22Rv1 (cell line): ENCODE data around the gene WDR90.
A peak's percentile ranks its signal among the peaks of the same experiment; 100 is the strongest.

Source experiments
- H3K27ac ChIP-seq: fragments of 450-650 bp; 2 replicates; pipeline ENCODE4 v1.5.1; 2017
- ZFX ChIP-seq: fragments of 450-650 bp; IDR thresholded peaks from 2 replicates; pipeline ENCODE4 v1.6.1; 2017; ENCODE audit warnings: antibody characterized with exemption, borderline replicate concordance
- TF ChIP-seq, protein P1 (sequence below): fragments of 450-650 bp; IDR thresholded peaks from 2 replicates; pipeline ENCODE4 v1.5.1; 2017; ENCODE audit warnings: mild to moderate bottlenecking

Gene WDR90

GRCh38 chr16:631808-632358 is 17.3 kb upstream of the WDR90 start:
- TF ChIP-seq, protein P1, sequence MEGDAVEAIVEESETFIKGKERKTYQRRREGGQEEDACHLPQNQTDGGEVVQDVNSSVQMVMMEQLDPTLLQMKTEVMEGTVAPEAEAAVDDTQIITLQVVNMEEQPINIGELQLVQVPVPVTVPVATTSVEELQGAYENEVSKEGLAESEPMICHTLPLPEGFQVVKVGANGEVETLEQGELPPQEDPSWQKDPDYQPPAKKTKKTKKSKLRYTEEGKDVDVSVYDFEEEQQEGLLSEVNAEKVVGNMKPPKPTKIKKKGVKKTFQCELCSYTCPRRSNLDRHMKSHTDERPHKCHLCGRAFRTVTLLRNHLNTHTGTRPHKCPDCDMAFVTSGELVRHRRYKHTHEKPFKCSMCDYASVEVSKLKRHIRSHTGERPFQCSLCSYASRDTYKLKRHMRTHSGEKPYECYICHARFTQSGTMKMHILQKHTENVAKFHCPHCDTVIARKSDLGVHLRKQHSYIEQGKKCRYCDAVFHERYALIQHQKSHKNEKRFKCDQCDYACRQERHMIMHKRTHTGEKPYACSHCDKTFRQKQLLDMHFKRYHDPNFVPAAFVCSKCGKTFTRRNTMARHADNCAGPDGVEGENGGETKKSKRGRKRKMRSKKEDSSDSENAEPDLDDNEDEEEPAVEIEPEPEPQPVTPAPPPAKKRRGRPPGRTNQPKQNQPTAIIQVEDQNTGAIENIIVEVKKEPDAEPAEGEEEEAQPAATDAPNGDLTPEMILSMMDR = no peak
- no peak for TF ChIP-seq ZFX
- no peak overlapping the region for H3K27ac ChIP-seq

DNA sequence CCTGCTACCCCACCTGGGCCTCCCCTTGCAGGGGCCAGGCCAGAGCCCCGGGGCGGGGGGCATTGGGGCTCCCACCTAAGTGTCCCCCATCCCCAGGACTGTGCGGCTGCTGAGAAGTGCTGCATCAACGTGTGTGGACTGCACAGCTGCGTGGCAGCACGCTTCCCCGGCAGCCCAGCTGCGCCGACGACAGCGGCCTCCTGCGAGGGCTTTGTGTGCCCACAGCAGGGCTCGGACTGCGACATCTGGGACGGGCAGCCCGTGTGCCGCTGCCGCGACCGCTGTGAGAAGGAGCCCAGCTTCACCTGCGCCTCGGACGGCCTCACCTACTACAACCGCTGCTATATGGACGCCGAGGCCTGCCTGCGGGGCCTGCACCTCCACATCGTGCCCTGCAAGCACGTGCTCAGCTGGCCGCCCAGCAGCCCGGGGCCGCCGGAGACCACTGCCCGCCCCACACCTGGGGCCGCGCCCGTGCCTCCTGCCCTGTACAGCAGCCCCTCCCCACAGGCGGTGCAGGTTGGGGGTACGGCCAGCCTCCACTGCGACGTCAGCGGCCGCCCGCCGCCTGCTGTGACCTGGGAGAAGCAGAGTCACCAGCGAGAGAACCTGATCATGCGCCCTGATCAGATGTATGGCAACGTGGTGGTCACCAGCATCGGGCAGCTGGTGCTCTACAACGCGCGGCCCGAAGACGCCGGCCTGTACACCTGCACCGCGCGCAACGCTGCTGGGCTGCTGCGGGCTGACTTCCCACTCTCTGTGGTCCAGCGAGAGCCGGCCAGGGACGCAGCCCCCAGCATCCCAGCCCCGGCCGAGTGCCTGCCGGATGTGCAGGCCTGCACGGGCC is 16.5 kb upstream of the WDR90 start:
- no peak overlapping the region for H3K27ac ChIP-seq
- TF ChIP-seq ZFX = no peak
- TF ChIP-seq, protein P1 = no peak

DNA sequence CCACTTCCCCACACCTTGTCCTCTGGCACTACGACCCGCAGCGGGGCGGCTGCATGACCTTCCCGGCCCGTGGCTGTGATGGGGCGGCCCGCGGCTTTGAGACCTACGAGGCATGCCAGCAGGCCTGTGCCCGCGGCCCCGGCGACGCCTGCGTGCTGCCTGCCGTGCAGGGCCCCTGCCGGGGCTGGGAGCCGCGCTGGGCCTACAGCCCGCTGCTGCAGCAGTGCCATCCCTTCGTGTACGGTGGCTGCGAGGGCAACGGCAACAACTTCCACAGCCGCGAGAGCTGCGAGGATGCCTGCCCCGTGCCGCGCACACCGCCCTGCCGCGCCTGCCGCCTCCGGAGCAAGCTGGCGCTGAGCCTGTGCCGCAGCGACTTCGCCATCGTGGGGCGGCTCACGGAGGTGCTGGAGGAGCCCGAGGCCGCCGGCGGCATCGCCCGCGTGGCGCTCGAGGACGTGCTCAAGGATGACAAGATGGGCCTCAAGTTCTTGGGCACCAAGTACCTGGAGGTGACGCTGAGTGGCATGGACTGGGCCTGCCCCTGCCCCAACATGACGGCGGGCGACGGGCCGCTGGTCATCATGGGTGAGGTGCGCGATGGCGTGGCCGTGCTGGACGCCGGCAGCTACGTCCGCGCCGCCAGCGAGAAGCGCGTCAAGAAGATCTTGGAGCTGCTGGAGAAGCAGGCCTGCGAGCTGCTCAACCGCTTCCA is 15.7 kb upstream of the WDR90 start:
- no peak for TF ChIP-seq ZFX
- TF ChIP-seq, protein P1 = no peak

DNA sequence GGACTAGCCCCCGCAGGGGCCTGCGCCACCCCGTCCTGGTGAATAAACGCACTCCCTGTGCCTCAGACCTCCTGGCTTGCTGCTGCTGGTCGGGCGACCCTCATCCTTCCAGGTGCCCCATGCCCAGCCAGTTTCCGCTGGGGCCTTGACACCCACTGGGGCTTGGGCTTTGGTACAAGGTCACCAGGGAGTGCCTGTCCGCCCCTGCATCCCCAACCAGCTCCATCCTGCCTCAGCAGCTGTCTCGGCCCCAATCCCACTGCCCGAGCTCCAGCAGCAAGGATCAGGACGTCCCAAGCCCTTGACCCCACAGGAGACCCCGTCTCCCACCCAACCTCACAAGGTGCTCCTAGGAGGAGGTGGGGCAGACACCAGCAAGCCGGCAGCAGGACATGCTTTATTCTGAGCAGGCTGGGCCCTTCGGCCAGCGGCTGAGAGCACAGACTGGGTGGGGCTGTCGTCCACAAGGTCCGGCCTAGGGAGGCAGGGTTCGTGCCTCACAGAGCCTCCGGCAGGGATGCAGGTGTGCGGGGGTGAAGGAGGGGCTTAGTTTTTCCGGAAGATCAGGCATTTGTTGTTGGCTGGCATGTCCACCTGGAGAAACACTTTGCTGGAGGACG is 15.0 kb upstream of the WDR90 start:
- H3K27ac ChIP-seq = peak overlapping the region; percentile 92; the same call in 1 of the 2 replicates
- no peak for TF ChIP-seq ZFX
- TF ChIP-seq, protein P1 = no peak

More for the DNA sequence above, 15.7 kb upstream of the WDR90 start:
- H3K27ac ChIP-seq = peak overlapping the region; percentile 92; the same call in 1 of the 2 replicates

DNA sequence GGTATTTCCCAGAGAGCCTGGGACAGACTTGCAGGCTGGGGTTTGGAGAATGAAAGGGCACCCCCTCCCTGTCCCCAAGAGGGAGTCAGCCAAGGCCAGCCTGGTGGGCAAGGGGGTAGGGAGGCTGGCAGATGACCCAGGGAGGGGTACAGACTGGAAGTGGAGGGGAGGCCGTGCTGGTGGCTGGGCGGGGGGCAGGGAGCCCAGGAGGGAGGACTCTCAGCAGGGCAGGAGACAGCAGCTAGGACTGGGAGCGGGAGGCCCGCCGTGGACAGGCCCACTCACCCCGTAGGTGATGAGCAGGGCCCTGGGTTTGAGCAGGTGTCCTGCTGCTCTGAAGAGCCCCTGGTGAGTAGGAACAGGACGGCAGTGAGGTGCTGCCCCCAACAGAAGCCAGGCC is 14.2 kb upstream of the WDR90 start:
- TF ChIP-seq ZFX = no peak
- TF ChIP-seq, protein P1 = no peak
- H3K27ac ChIP-seq = peak overlapping the region; percentile 92

DNA sequence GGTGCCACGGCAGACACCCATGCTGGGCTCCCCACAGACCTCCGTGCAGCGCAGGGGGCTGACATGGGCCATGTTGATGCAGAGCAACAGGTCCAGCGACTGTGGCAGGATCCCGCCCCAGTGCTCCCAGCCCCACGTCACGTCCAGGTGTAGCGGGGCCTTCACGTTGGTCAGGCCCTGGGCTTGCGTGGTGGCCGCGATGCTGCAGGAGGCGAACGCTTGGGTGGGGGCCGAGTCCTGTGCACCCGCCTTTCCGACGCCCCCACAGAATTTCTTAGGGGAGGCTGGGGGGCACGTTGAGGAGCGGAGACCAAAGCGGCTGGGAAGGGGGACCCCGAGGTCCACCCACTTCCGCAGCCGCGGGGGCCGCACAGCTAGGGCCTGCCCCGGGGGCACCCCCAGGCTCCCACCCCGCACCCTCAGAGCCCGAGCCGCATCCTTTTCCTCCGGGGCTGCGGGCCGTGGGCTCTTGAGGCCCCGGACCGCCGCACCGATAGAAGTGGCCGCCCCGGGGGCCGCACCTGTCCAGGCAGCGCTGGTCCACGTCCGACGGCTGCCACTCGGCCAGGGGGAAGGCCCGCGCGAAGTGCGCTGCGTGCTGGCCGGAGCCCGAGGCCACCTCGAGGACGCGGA is 13.5 kb upstream of the WDR90 start:
- no peak for TF ChIP-seq ZFX
- TF ChIP-seq, protein P1 = no peak
- peak overlapping the region; percentile 92 for H3K27ac ChIP-seq
